Measurements from ENCODE around the gene CES5A. TPM values are rescaled to one million over a fixed set of nuclear protein-coding genes. Genes with fewer than 3 reads are reported as not detected.
"Not testable (repeated sequence)": the region's sequence is repeated elsewhere in the genome, so short reads cannot be mapped to it uniquely, and the experiment has no call there.

CES5A gene
- total RNA-seq, result not detected

GRCh38 chr16:55875273-55875672 is at the start of gene CES5A:
TSS of gene CES5A (minus strand) at chr16:55875373. CDS start at chr16:55875221, 152 bp downstream.
- intact Hi-C loops (cut with micrococcal nuclease), result no loop called here
- Mint-ChIP-seq H3K36me3 (ENCODE audit: low read depth) (no peaks in the 10 kb centered on the region), H3K9me3 (no peaks in the 10 kb centered on the region), H3K27me3 (ENCODE audit: low read depth) (no peaks in the 10 kb centered on the region), H3K4me1 (ENCODE audit: low read depth) (no peaks in the 10 kb centered on the region), H3K4me3 (no peak within 1 kb of the TSS), H3K27ac (no peak within 1 kb of the TSS)
- CTCF ChIA-PET, result no interaction called here
- DNase-seq, result no peak

GRCh38 chr16:55922662-55923061 is 47.5 kb upstream of the CES5A start:
- Mint-ChIP-seq H3K27ac (no peak overlapping the region), H3K36me3 (ENCODE audit: low read depth) (peaks cover 2% of the 10 kb centered on the region), H3K9me3 (no peaks in the 10 kb centered on the region), H3K27me3 (ENCODE audit: low read depth) (peaks cover 19% of the 10 kb centered on the region), H3K4me3 (no peak overlapping the region), H3K4me1 (ENCODE audit: low read depth) (no peaks in the 10 kb centered on the region)
- intact Hi-C loops (cut with micrococcal nuclease), result no loop called here
- DNase-seq, result no peak
- CTCF ChIA-PET, result no interaction called here

GRCh38 chr16:55917373-55918160 is 42.4 kb upstream of the CES5A start:
- H3K27ac Mint-ChIP-seq, result no peak overlapping the region

GRCh38 chr16:55915096-55915827 is 40.1 kb upstream of the CES5A start:
- peaks cover 7% of the 10 kb centered on the region for H3K9me3 Mint-ChIP-seq
- CTCF ChIA-PET, result no interaction called here

More at GRCh38 chr16:55917373-55918160, 42.4 kb upstream of the CES5A start:
- intact Hi-C loops (cut with micrococcal nuclease), result no loop called here
- peaks cover 23% of the 10 kb centered on the region for H3K27me3 Mint-ChIP-seq (ENCODE audit: low read depth)
- peaks cover 2% of the 10 kb centered on the region for H3K36me3 Mint-ChIP-seq (ENCODE audit: low read depth)
- no peak overlapping the region for H3K4me3 Mint-ChIP-seq
- H3K4me1 Mint-ChIP-seq (ENCODE audit: low read depth), result no peaks in the 10 kb centered on the region
- CTCF ChIA-PET, result no interaction called here
- DNase-seq, result no peak
- H3K9me3 Mint-ChIP-seq, result no peaks in the 10 kb centered on the region

GRCh38 chr16:55914383-55914782 is 39.2 kb upstream of the CES5A start:
- intact Hi-C loops (cut with micrococcal nuclease), result no loop called here
- Mint-ChIP-seq H3K4me3 (no peak overlapping the region), H3K27ac (no peak overlapping the region), H3K36me3 (ENCODE audit: low read depth) (peaks cover 2% of the 10 kb centered on the region), H3K4me1 (ENCODE audit: low read depth) (no peaks in the 10 kb centered on the region), H3K27me3 (ENCODE audit: low read depth) (peaks cover 16% of the 10 kb centered on the region), H3K9me3 (peaks cover 7% of the 10 kb centered on the region)
- CTCF ChIA-PET, result no interaction called here
- no peak for DNase-seq

More at GRCh38 chr16:55915096-55915827, 40.1 kb upstream of the CES5A start:
- H3K27ac Mint-ChIP-seq, result no peak overlapping the region
- peaks cover 19% of the 10 kb centered on the region for H3K27me3 Mint-ChIP-seq (ENCODE audit: low read depth)
- intact Hi-C loops (cut with micrococcal nuclease), result no loop called here
- DNase-seq, result no peak
- no peaks in the 10 kb centered on the region for H3K4me1 Mint-ChIP-seq (ENCODE audit: low read depth)
- no peak overlapping the region for H3K4me3 Mint-ChIP-seq
- H3K36me3 Mint-ChIP-seq (ENCODE audit: low read depth), result peaks cover 2% of the 10 kb centered on the region

GRCh38 chr16:55913716-55914115 is 38.5 kb upstream of the CES5A start:
- intact Hi-C loops (cut with micrococcal nuclease), result no loop called here
- H3K4me1 Mint-ChIP-seq (ENCODE audit: low read depth), result no peaks in the 10 kb centered on the region
- no peak for DNase-seq
- H3K27ac Mint-ChIP-seq, result no peak overlapping the region
- no peak overlapping the region for H3K4me3 Mint-ChIP-seq
- H3K9me3 Mint-ChIP-seq, result peaks cover 7% of the 10 kb centered on the region
- peaks cover 2% of the 10 kb centered on the region for H3K36me3 Mint-ChIP-seq (ENCODE audit: low read depth)
- H3K27me3 Mint-ChIP-seq (ENCODE audit: low read depth), result peaks cover 14% of the 10 kb centered on the region
- CTCF ChIA-PET, result no interaction called here

- H3K36me3 Mint-ChIP-seq (ENCODE audit: low read depth); H3K4me1 Mint-ChIP-seq (ENCODE audit: low read depth); H3K27ac Mint-ChIP-seq; intact Hi-C loops (cut with micrococcal nuclease); CTCF ChIA-PET; H3K9me3 Mint-ChIP-seq; DNase-seq; H3K4me3 Mint-ChIP-seq: not testable (repeated sequence)
- H3K27me3 Mint-ChIP-seq (ENCODE audit: low read depth), result peaks cover 12% of the 10 kb centered on the region
Observed at GRCh38 chr16:55913121-55913520, 37.9 kb upstream of the CES5A start.

- Mint-ChIP-seq H3K4me1 (ENCODE audit: low read depth) (no peaks in the 10 kb centered on the region), H3K27me3 (ENCODE audit: low read depth) (peaks cover 16% of the 10 kb centered on the region), H3K27ac (no peak overlapping the region), H3K4me3 (no peak overlapping the region), H3K9me3 (peaks cover 7% of the 10 kb centered on the region), H3K36me3 (ENCODE audit: low read depth) (no peaks in the 10 kb centered on the region)
- no peak for DNase-seq
- CTCF ChIA-PET, result no interaction called here
- intact Hi-C loops (cut with micrococcal nuclease), result no loop called here
Observed at GRCh38 chr16:55912022-55912421, 36.8 kb upstream of the CES5A start.

GRCh38 chr16:55911616-55912015 is 36.4 kb upstream of the CES5A start:
- Mint-ChIP-seq H3K9me3 (peaks cover 7% of the 10 kb centered on the region), H3K4me1 (ENCODE audit: low read depth) (no peaks in the 10 kb centered on the region), H3K27me3 (ENCODE audit: low read depth) (peaks cover 16% of the 10 kb centered on the region), H3K36me3 (ENCODE audit: low read depth) (no peaks in the 10 kb centered on the region), H3K4me3 (no peak overlapping the region), H3K27ac (no peak overlapping the region)
- intact Hi-C loops (cut with micrococcal nuclease), result no loop called here
- no peak for DNase-seq
- CTCF ChIA-PET, result no interaction called here

- H3K27ac Mint-ChIP-seq, result no peak overlapping the region
- no peaks in the 10 kb centered on the region for H3K4me1 Mint-ChIP-seq (ENCODE audit: low read depth)
- peaks cover 11% of the 10 kb centered on the region for H3K27me3 Mint-ChIP-seq (ENCODE audit: low read depth)
- CTCF ChIA-PET, result no interaction called here
- intact Hi-C loops (cut with micrococcal nuclease), result no loop called here
- H3K4me3 Mint-ChIP-seq, result no peak overlapping the region
- DNase-seq, result no peak
- no peaks in the 10 kb centered on the region for H3K36me3 Mint-ChIP-seq (ENCODE audit: low read depth)
- H3K9me3 Mint-ChIP-seq, result peaks cover 7% of the 10 kb centered on the region
Observed at GRCh38 chr16:55909876-55910275, 34.7 kb upstream of the CES5A start.

- H3K4me1 Mint-ChIP-seq (ENCODE audit: low read depth), result no peaks in the 10 kb centered on the region
- no peak overlapping the region for H3K4me3 Mint-ChIP-seq
- intact Hi-C loops (cut with micrococcal nuclease), result no loop called here
- no peak for DNase-seq
- peaks cover 11% of the 10 kb centered on the region for H3K27me3 Mint-ChIP-seq (ENCODE audit: low read depth)
- no peak overlapping the region for H3K27ac Mint-ChIP-seq
- CTCF ChIA-PET, result no interaction called here
- peaks cover 14% of the 10 kb centered on the region for H3K9me3 Mint-ChIP-seq
- H3K36me3 Mint-ChIP-seq (ENCODE audit: low read depth), result no peaks in the 10 kb centered on the region
Observed at GRCh38 chr16:55908641-55909040, 33.5 kb upstream of the CES5A start.

GRCh38 chr16:55907661-55908060 is 32.5 kb upstream of the CES5A start:
- intact Hi-C loops (cut with micrococcal nuclease), result no loop called here
- Mint-ChIP-seq H3K36me3 (ENCODE audit: low read depth) (no peaks in the 10 kb centered on the region), H3K4me1 (ENCODE audit: low read depth) (no peaks in the 10 kb centered on the region), H3K9me3 (peaks cover 19% of the 10 kb centered on the region), H3K4me3 (no peak overlapping the region), H3K27ac (no peak overlapping the region), H3K27me3 (ENCODE audit: low read depth) (peaks cover 11% of the 10 kb centered on the region)
- CTCF ChIA-PET, result no interaction called here
- DNase-seq, result no peak

- CTCF ChIA-PET, result no interaction called here
- Mint-ChIP-seq H3K4me1 (ENCODE audit: low read depth) (no peaks in the 10 kb centered on the region), H3K9me3 (peaks cover 20% of the 10 kb centered on the region), H3K27ac (no peak overlapping the region), H3K4me3 (no peak overlapping the region), H3K36me3 (ENCODE audit: low read depth) (no peaks in the 10 kb centered on the region), H3K27me3 (ENCODE audit: low read depth) (peaks cover 8% of the 10 kb centered on the region)
- DNase-seq, result no peak
- intact Hi-C loops (cut with micrococcal nuclease), result no loop called here
Observed at GRCh38 chr16:55906123-55906522, 30.9 kb upstream of the CES5A start.

All from activated naive CD4-positive, alpha-beta T cell treated with anti-CD3 and anti-CD28 coated beads for 36 hours (primary cell).